ENCODE measurements around the gene INHA.

GRCh38 chr2:219549619-219550018 lies 22.5 kb upstream of the INHA start:
- TF ChIP-seq, protein P1, sequence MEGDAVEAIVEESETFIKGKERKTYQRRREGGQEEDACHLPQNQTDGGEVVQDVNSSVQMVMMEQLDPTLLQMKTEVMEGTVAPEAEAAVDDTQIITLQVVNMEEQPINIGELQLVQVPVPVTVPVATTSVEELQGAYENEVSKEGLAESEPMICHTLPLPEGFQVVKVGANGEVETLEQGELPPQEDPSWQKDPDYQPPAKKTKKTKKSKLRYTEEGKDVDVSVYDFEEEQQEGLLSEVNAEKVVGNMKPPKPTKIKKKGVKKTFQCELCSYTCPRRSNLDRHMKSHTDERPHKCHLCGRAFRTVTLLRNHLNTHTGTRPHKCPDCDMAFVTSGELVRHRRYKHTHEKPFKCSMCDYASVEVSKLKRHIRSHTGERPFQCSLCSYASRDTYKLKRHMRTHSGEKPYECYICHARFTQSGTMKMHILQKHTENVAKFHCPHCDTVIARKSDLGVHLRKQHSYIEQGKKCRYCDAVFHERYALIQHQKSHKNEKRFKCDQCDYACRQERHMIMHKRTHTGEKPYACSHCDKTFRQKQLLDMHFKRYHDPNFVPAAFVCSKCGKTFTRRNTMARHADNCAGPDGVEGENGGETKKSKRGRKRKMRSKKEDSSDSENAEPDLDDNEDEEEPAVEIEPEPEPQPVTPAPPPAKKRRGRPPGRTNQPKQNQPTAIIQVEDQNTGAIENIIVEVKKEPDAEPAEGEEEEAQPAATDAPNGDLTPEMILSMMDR (IDR thresholded peaks at IDR 0.05), result no peak
- no peak for TF ChIP-seq POLR2A (IDR thresholded peaks at IDR 0.05)

Measured in Peyer's patch (tissue), 4 donors.